ENCODE data around the gene ZDHHC3. TPM values are rescaled to one million over a fixed set of nuclear protein-coding genes. Genes with fewer than 3 reads are reported as not detected.

The ZDHHC3 gene
- total and polyA plus RNA-seq, 4 experiments from 2014 or later, result 35.4 to 41.9 (median 38.1) TPM

DNA sequence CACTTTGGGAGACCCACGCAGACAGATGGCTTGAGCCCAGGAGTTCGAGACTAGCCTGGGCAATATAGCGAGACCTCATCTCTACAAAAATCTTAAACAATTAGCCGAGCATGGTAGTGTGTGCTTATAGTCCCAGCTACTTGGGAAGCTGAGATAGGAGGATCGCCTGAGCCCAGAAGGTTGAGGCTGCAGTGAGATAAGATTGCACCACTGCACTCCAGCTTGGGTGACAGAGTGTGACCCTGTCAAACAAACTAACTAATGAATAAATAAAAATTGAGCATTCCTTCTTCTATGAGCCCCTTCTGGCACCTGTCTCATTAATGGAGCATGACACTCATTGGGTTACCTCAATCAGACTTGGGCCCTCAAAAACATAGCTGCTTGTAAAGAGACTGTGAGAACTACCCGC is 7.5 kb downstream of the ZDHHC3 start:
- no peaks in the 10 kb centered on the region for H3K9me3 ChIP-seq (ENCODE audit: control insufficient read depth in 1 of 2, low read length in 2 of 2)
- H3K4me1 Mint-ChIP-seq, result peaks cover 36 to 87% (median 45%) of the 10 kb centered on the region in 4 donors
- peaks cover 28% of the 10 kb centered on the region for H3K4me1 ChIP-seq (ENCODE audit: insufficient read depth, low read length)
- peaks cover 0 to 2% of the 10 kb centered on the region in 2 donors for H3K36me3 Mint-ChIP-seq
- no peak overlapping the region for H3K27ac Mint-ChIP-seq
- H3K36me3 ChIP-seq (ENCODE audit: insufficient read depth, low read length), result no peaks in the 10 kb centered on the region
- H3K4me3 Mint-ChIP-seq, result peak overlapping the region in 1 of 8 donors; percentile 2
- H3K4me3 ChIP-seq (ENCODE audit: low read length in 2 of 2), result no peak overlapping the region
- ChIA-PET POLR2A (ENCODE audit: partially characterized antibody) (no interaction called here), CTCF (ENCODE audit: partially characterized antibody) (no interaction called here)
- no peaks in the 10 kb centered on the region for H3K27me3 Mint-ChIP-seq
- no peaks in the 10 kb centered on the region for H3K27me3 ChIP-seq (ENCODE audit: insufficient read depth, low read length)
- DNase-seq, result no peak
- intact Hi-C loops (cut with micrococcal nuclease), result no loop called here
- H3K27ac ChIP-seq (ENCODE audit: low read depth, low read length), result no peak overlapping the region
- H3K9me3 Mint-ChIP-seq, result no peaks in the 10 kb centered on the region

DNA sequence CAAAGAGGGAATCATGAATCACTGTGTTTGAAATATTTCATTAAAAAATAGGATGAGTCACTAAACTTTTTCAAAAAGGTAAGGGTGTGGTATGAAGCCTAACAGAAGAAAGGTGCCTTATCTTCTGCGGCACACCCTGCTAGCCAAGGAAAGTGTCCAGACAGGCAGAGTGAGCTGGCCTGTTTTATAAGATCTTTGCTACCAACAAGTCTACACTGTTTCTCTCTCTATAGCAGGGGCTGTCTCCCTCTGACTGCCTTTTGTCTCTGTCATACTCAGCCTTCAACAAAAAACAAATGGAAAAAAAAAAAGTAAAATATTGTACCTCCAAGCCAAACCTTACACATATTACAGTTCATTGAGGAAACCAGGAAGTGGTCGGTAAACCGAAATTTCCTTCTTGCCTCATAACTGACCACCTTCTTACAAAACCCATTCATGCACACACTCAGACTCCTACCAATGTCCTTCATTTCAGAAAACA is 9.1 kb downstream of the ZDHHC3 start:
- Mint-ChIP-seq H3K36me3 (peaks cover 0 to 5% of the 10 kb centered on the region in 2 donors), H3K4me3 (no peak overlapping the region), H3K4me1 (peaks cover 43 to 92% (median 56%) of the 10 kb centered on the region in 4 donors), H3K9me3 (no peaks in the 10 kb centered on the region), H3K27ac (peak overlapping the region in 2 of 7 donors; percentile 26 to 47), H3K27me3 (no peaks in the 10 kb centered on the region)
- Histone ChIP-seq H3K27ac (ENCODE audit: low read depth, low read length) (no peak overlapping the region), H3K27me3 (ENCODE audit: insufficient read depth, low read length) (no peaks in the 10 kb centered on the region), H3K4me1 (ENCODE audit: insufficient read depth, low read length) (peaks cover 33% of the 10 kb centered on the region), H3K9me3 (ENCODE audit: control insufficient read depth in 1 of 2, low read length in 2 of 2) (no peaks in the 10 kb centered on the region), H3K4me3 (ENCODE audit: low read length in 2 of 2) (no peak overlapping the region), H3K36me3 (ENCODE audit: insufficient read depth, low read length) (no peaks in the 10 kb centered on the region)
- DNase-seq, result no peak
- POLR2A ChIA-PET (ENCODE audit: partially characterized antibody), result no interaction called here
- intact Hi-C loops (cut with micrococcal nuclease), result no loop called here
- CTCF ChIA-PET (ENCODE audit: partially characterized antibody), result interaction anchor here (1.1 kb wide), 1 partner anchor 27 kb away, joined by 3 read pairs; no protein-coding TSS in a partner anchor

DNA sequence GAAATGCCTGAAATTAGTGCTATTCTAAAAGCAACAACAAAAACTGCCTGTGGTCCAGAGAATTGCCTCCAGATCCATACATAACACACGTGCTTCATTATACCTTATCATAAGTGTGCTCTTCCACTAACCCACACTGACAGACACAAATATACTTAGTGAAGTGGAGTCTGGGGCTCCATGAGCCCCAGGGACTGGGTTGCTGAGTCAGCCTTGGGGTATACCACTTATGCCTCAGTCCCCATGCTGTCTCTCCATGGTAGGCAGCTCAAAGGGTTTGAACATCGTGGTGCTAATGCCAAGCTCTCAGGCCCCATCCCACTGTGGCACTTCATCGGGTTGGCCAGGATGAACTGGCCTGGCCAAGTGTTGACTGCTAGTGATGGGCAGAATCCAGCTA is 10.8 kb downstream of the ZDHHC3 start:
- Mint-ChIP-seq H3K9me3 (no peaks in the 10 kb centered on the region), H3K36me3 (peaks cover 0 to 5% of the 10 kb centered on the region in 2 donors), H3K27ac (no peak overlapping the region), H3K4me1 (peaks cover 40 to 81% (median 58%) of the 10 kb centered on the region in 4 donors), H3K4me3 (no peak overlapping the region), H3K27me3 (no peaks in the 10 kb centered on the region)
- H3K9me3 ChIP-seq (ENCODE audit: control insufficient read depth in 1 of 2, low read length in 2 of 2), result no peaks in the 10 kb centered on the region
- ChIA-PET POLR2A (ENCODE audit: partially characterized antibody) (interaction anchor here (0.6 to 1.0 kb wide), 2 partner anchors 11 to 30 kb away, joined by 3 to 4 read pairs; partner anchors contain the start of gene EXOSC7), CTCF (ENCODE audit: partially characterized antibody) (no interaction called here)
- no peak for DNase-seq
- intact Hi-C loops (cut with micrococcal nuclease), result no loop called here
- no peak overlapping the region for H3K4me3 ChIP-seq (ENCODE audit: low read length in 2 of 2)
- no peak overlapping the region for H3K27ac ChIP-seq (ENCODE audit: low read depth, low read length)
- H3K4me1 ChIP-seq (ENCODE audit: insufficient read depth, low read length), result peaks cover 31% of the 10 kb centered on the region
- no peaks in the 10 kb centered on the region for H3K27me3 ChIP-seq (ENCODE audit: insufficient read depth, low read length)
- no peaks in the 10 kb centered on the region for H3K36me3 ChIP-seq (ENCODE audit: insufficient read depth, low read length)

DNA sequence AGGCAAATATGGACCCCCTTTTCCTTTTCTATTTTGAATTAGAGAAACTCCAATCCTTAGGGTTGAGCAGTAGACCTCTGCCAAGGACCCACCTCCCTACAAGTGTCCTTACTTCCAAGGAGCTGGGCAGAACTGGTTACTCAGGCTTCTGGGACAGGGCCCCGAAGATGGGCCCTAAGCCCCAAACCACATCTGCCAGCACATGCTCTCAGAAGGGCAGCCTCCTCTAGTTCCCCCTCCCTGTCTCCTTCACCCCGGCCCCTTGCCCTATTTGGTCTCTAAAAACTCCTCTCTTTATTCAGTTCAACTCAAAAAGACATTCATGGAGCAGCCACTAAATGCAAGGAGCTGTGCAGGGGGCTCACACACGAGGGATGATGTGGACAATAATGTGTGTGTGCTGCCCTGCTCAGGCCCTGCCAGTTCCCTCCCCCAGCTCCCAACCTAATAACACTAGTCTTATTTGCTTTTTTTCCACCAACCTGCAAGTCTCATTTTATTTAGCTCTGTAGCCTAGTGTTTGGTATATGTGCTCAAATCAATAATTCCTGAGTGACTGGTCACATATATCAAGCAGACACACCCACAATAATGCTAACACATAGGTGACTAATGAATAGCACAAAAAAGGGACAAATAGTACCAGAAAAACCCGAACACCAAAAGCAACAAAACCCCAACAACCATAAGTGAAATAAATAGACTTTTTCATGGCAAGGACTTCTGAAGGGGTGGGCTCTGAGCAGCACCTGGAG is 12.2 kb downstream of the ZDHHC3 start:
- Histone ChIP-seq H3K4me3 (ENCODE audit: low read length in 2 of 2) (no peak overlapping the region), H3K36me3 (ENCODE audit: insufficient read depth, low read length) (no peaks in the 10 kb centered on the region), H3K4me1 (ENCODE audit: insufficient read depth, low read length) (peaks cover 17% of the 10 kb centered on the region), H3K27me3 (ENCODE audit: insufficient read depth, low read length) (no peaks in the 10 kb centered on the region), H3K27ac (ENCODE audit: low read depth, low read length) (no peak overlapping the region), H3K9me3 (ENCODE audit: control insufficient read depth in 1 of 2, low read length in 2 of 2) (no peaks in the 10 kb centered on the region)
- H3K27me3 Mint-ChIP-seq, result no peaks in the 10 kb centered on the region
- DNase-seq, result no peak
- peaks cover 30 to 67% (median 45%) of the 10 kb centered on the region in 4 donors for H3K4me1 Mint-ChIP-seq
- no peak overlapping the region for H3K27ac Mint-ChIP-seq
- H3K4me3 Mint-ChIP-seq, result no peak overlapping the region
- no peaks in the 10 kb centered on the region for H3K9me3 Mint-ChIP-seq
- ChIA-PET CTCF (ENCODE audit: partially characterized antibody) (no interaction called here), POLR2A (ENCODE audit: partially characterized antibody) (no interaction called here)
- intact Hi-C loops (cut with micrococcal nuclease), result no loop called here
- peaks cover 0 to 7% of the 10 kb centered on the region in 2 donors for H3K36me3 Mint-ChIP-seq

DNA sequence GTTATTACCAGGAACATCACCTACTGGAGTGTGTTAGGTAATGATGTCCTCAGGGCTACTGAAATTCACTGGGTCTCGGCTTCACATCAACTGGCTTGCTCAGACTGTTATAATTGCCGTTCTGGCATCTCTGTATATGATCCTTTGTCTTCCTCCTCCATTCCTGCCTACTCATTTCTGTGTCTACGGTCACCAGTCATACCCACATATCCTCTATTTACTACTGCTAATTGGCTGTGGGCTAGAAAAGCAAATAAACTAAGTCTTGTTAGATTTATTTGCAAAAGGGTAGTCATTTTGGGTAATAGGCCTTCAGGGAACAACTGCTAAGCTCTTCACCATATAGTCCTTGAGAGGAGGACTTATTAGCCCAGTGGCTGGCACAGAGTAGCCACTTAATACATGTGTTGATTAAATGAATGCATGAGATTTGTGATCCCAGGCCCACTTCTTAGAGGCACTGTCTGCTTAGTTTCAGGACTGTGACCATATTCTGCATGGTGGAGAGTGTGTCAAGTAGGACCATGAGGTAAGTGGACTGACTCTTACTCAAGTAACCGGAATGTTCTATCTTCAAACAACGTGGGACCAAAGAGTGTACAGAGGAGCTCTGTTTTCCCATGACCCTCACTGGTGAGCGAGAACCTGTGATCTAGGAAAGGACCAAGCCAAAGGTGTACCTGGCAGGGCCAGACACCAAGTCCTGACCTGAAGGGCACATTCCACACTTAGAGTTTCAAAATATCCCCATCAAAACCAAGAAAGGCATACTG is 13.2 kb downstream of the ZDHHC3 start:
- Mint-ChIP-seq H3K27me3 (no peaks in the 10 kb centered on the region), H3K4me1 (peaks cover 25 to 58% (median 40%) of the 10 kb centered on the region in 4 donors)
- POLR2A ChIA-PET (ENCODE audit: partially characterized antibody), result no interaction called here

DNA sequence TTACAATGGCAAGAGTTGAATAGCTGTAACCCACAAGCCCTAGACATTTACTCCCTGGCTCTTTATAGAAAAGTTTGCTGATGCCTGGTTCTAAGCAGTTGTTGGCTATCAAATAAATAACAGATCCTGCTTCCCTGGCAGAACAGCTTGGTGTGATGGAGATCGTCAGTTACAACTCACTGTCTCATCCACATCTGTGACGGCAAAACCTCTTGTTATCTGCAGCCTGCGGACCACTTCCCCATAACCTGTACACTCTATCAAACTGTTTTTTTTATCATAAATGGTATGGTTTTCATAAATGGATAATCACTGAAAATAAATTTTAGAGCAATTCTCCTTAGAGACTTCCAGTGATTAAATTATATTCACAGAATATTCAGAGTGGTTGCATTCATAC is 14.1 kb downstream of the ZDHHC3 start:
- Mint-ChIP-seq H3K9me3 (no peaks in the 10 kb centered on the region), H3K36me3 (peaks cover 13 to 21% of the 10 kb centered on the region in 2 donors), H3K4me1 (peaks cover 23 to 55% (median 39%) of the 10 kb centered on the region in 4 donors), H3K4me3 (no peak overlapping the region), H3K27me3 (no peaks in the 10 kb centered on the region), H3K27ac (no peak overlapping the region)
- H3K4me1 ChIP-seq (ENCODE audit: insufficient read depth, low read length), result peaks cover 4% of the 10 kb centered on the region
- no peak overlapping the region for H3K27ac ChIP-seq (ENCODE audit: low read depth, low read length)
- peaks cover 6% of the 10 kb centered on the region for H3K36me3 ChIP-seq (ENCODE audit: insufficient read depth, low read length)
- no peak overlapping the region for H3K4me3 ChIP-seq (ENCODE audit: low read length in 2 of 2)
- CTCF ChIA-PET (ENCODE audit: partially characterized antibody), result interaction anchor here (1.0 kb wide), 1 partner anchor 15 kb away, joined by 3 read pairs; no protein-coding TSS in a partner anchor
- DNase-seq, result no peak
- H3K27me3 ChIP-seq (ENCODE audit: insufficient read depth, low read length), result no peaks in the 10 kb centered on the region
- POLR2A ChIA-PET (ENCODE audit: partially characterized antibody), result no interaction called here
- H3K9me3 ChIP-seq (ENCODE audit: control insufficient read depth in 1 of 2, low read length in 2 of 2), result no peaks in the 10 kb centered on the region
- intact Hi-C loops (cut with micrococcal nuclease), result no loop called here

More for the DNA sequence above, 13.2 kb downstream of the ZDHHC3 start:
- Histone ChIP-seq H3K9me3 (ENCODE audit: control insufficient read depth in 1 of 2, low read length in 2 of 2) (no peaks in the 10 kb centered on the region), H3K27ac (ENCODE audit: low read depth, low read length) (no peak overlapping the region), H3K27me3 (ENCODE audit: insufficient read depth, low read length) (no peaks in the 10 kb centered on the region), H3K36me3 (ENCODE audit: insufficient read depth, low read length) (peaks cover 6% of the 10 kb centered on the region), H3K4me1 (ENCODE audit: insufficient read depth, low read length) (peaks cover 11% of the 10 kb centered on the region), H3K4me3 (ENCODE audit: low read length in 2 of 2) (no peak overlapping the region)
- DNase-seq, result no peak
- intact Hi-C loops (cut with micrococcal nuclease), result no loop called here
- H3K36me3 Mint-ChIP-seq, result peaks cover 5 to 15% of the 10 kb centered on the region in 2 donors
- no peaks in the 10 kb centered on the region for H3K9me3 Mint-ChIP-seq
- CTCF ChIA-PET (ENCODE audit: partially characterized antibody), result interaction anchor here (1.0 kb wide), 1 partner anchor 14 kb away, joined by 3 read pairs; no protein-coding TSS in a partner anchor
- H3K27ac Mint-ChIP-seq, result no peak overlapping the region
- no peak overlapping the region for H3K4me3 Mint-ChIP-seq

DNA sequence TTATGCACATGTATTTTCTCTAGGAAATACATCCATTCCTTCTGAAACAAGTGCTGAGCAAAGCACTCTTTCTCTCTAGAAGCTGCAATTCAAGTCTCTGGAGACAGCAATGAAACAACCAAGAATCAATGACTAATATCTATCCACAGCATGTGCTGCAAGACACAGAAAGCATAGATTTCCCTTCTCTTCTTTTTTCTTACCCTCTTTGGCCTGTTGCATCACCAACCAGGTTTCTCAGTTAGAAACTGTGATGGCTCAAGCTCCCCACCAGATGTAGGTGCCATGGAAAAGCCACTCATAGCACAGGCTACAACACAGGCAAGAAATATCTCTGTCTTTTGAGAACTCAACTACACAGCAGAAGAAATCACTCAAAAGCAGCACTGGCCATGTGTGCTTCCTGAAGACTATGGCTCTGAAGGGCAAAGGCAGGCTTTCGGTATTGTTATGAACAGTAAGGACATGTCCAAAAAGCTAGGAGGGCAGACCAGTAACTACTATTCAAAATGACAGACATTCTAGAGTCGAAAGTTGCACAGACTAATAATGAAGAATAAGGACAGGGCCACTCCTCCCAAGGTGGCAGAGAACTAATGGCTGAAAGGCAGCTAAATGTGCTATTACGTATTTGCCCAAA is 15.5 kb downstream of the ZDHHC3 start:
- H3K36me3 ChIP-seq (ENCODE audit: insufficient read depth, low read length), result peaks cover 6% of the 10 kb centered on the region
- Mint-ChIP-seq H3K4me1 (peaks cover 22 to 45% (median 38%) of the 10 kb centered on the region in 4 donors), H3K27me3 (no peaks in the 10 kb centered on the region), H3K4me3 (no peak overlapping the region), H3K27ac (no peak overlapping the region), H3K9me3 (no peaks in the 10 kb centered on the region), H3K36me3 (peaks cover 17 to 25% of the 10 kb centered on the region in 2 donors)
- no peak for DNase-seq
- no peak overlapping the region for H3K4me3 ChIP-seq (ENCODE audit: low read length in 2 of 2)
- intact Hi-C loops (cut with micrococcal nuclease), result no loop called here
- no peaks in the 10 kb centered on the region for H3K27me3 ChIP-seq (ENCODE audit: insufficient read depth, low read length)
- ChIA-PET POLR2A (ENCODE audit: partially characterized antibody) (no interaction called here), CTCF (ENCODE audit: partially characterized antibody) (no interaction called here)
- H3K9me3 ChIP-seq (ENCODE audit: control insufficient read depth in 1 of 2, low read length in 2 of 2), result no peaks in the 10 kb centered on the region
- H3K4me1 ChIP-seq (ENCODE audit: insufficient read depth, low read length), result peaks cover 4% of the 10 kb centered on the region
- no peak overlapping the region for H3K27ac ChIP-seq (ENCODE audit: low read depth, low read length)
